ENCODE results near the gene PPP2R5C. TPM values are rescaled to one million over a fixed set of nuclear protein-coding genes. Genes with fewer than 3 reads are reported as not detected.

Gene PPP2R5C
- total RNA-seq, 1 experiment from 2014 or later, result 93.0 TPM

- no peak for DNase-seq
- Mint-ChIP-seq H3K27me3 (ENCODE audit: low read depth) (no peaks in the 10 kb centered on the region), H3K9me3 (no peaks in the 10 kb centered on the region), H3K4me3 (no peak overlapping the region), H3K4me1 (peaks cover 0 to 2% of the 10 kb centered on the region in 2 experiments; a peak in 1 of 4 replicates), H3K27ac (no peak overlapping the region; a peak in 2 of 7 replicates), H3K36me3 (ENCODE audit: insufficient read depth in 1 of 3, low read depth in 3 of 3) (no peaks in the 10 kb centered on the region; a peak in 2 of 7 replicates)
- Histone ChIP-seq H3K4me1 (ENCODE audit: insufficient read depth, low read length) (no peaks in the 10 kb centered on the region; the same call in 1 of the 2 replicates), H3K4ac (ENCODE audit: low read depth, low read length) (no peak overlapping the region), H3K27ac (ENCODE audit: insufficient read length, low read depth, low read length) (no peak overlapping the region), H4K8ac (replicated peaks; ENCODE audit: insufficient read length, low read depth, low read length) (no peak overlapping the region), H2AFZ (ENCODE audit: low read length) (no peak overlapping the region), H3T11ph (ENCODE audit: low read length) (no peak overlapping the region), H3K9ac (ENCODE audit: extremely low read depth, insufficient read length, low read length) (no peak overlapping the region), H3K79me2 (ENCODE audit: insufficient read depth, low read length) (peaks cover 2% of the 10 kb centered on the region; the same call in 1 of the 2 replicates), H4K5ac (ENCODE audit: insufficient read length, low read depth, low read length) (no peak overlapping the region), H3K79me1 (ENCODE audit: insufficient read depth, low read depth, low read length, poor library complexity, severe bottlenecking) (no peaks in the 10 kb centered on the region), H3K23me2 (ENCODE audit: insufficient read length, low read depth, low read length, poor library complexity, severe bottlenecking) (no peaks in the 10 kb centered on the region), H2BK15ac (ENCODE audit: low read depth, low read length) (no peak overlapping the region), H3K9me3 (ENCODE audit: control insufficient read depth, low read depth, low read length) (no peaks in the 10 kb centered on the region), H2BK120ac (ENCODE audit: low read depth, low read length, poor library complexity, severe bottlenecking) (no peak overlapping the region), H2BK20ac (ENCODE audit: low read depth, low read length, poor library complexity, severe bottlenecking) (no peak overlapping the region), H3K14ac (ENCODE audit: insufficient read depth, low read length) (no peak overlapping the region), H3K23ac (ENCODE audit: insufficient read length, low read depth, low read length) (no peak overlapping the region), H3K56ac (ENCODE audit: insufficient read length, low read depth, low read length) (no peak overlapping the region), H2BK12ac (ENCODE audit: insufficient read length, low read depth, low read length) (no peak overlapping the region), H3K18ac (ENCODE audit: insufficient read length, low read depth, low read length) (no peak overlapping the region), H4K20me1 (ENCODE audit: control insufficient read depth, insufficient read depth, insufficient read length) (no peaks in the 10 kb centered on the region), H2AK5ac (ENCODE audit: insufficient read length, low read length) (no peak overlapping the region), H3K4me2 (ENCODE audit: insufficient read depth, insufficient read length, low read length) (no peak overlapping the region), H2BK5ac (ENCODE audit: insufficient read length, low read length) (no peak overlapping the region), H3K27me3 (ENCODE audit: insufficient read depth, low read length) (no peaks in the 10 kb centered on the region), H4K91ac (ENCODE audit: insufficient read length, low read depth, low read length) (no peak overlapping the region)
- WGBS (ENCODE audit: extremely low coverage, insufficient read length, low lambda C conversion rate), result no CpG with 5 or more reads among the region's 7 CpGs
- TF ChIP-seq CTCF (conservative IDR thresholded peaks at IDR 0.05), result no peak
Measured at GRCh38 chr14:101877766-101878165, 116.3 kb downstream of the PPP2R5C start.
